SK-N-SH (cell line): ENCODE results near the gene NAMPT. TPM values are rescaled to one million over a fixed set of nuclear protein-coding genes. Genes with fewer than 3 reads are reported as not detected.

Source experiments
- CTCF ChIA-PET: fragments of 300-600, 350-600 bp; formaldehyde crosslinking; extraction: SDS; loops from one replicate; lab custom pipeline; 2021; lab: Yijun Ruan, JAX
- POLR2A ChIA-PET: fragments of 350-600 bp; sonication (Branson Sonifier 250); formaldehyde crosslinking; extraction: SDS; loops from one replicate; lab custom pipeline; 2020; ENCODE audit warnings: antibody characterized with exemption, inconsistent platforms; lab: Yijun Ruan, JAX
- DNase-seq: peaks from one replicate; pipeline ENCODE4 v3.0.0; 2012
- H2AFZ ChIP-seq: fragments of 200-600 bp; sonication (generic); 2 replicates; pipeline ENCODE4 v1.8.1; 2016; ENCODE audit warnings: antibody characterized with exemption, mild to moderate bottlenecking, low read depth
- H3F3A ChIP-seq: fragments of 200-600 bp; sonication (generic); replicated peaks from 2 replicates; pipeline ENCODE3; 2016; ENCODE audit warnings: antibody characterized with exemption, mild to moderate bottlenecking; ENCODE audit not compliant: insufficient read depth
- H3K27ac ChIP-seq, 2 experiments: fragments of 200-500 bp in 1 of 2; fragments of 200-600 bp in 1 of 2; sonication (Bioruptor generic) in 1 of 2; sonication (generic), shearing (Covaris generic) in 1 of 2; 2 replicates each; pipeline versions ENCODE4 v1.5.1 to v1.6.1; 2014 to 2016; ENCODE audit warnings: low read depth in 2 of 2, inconsistent platforms in 1 of 2, low read length in 1 of 2, mild to moderate bottlenecking in 1 of 2, mixed read lengths in 1 of 2
- H3K27me3 ChIP-seq: fragments of 200-600 bp; sonication (generic), shearing (Covaris generic); 2 replicates; pipeline ENCODE4 v1.6.1; 2016; ENCODE audit warnings: mixed run types; ENCODE audit not compliant: insufficient read depth
- H3K36me3 ChIP-seq, 2 experiments: fragments of 200-500 bp in 1 of 2; fragments of 200-600 bp in 1 of 2; sonication (Bioruptor generic) in 1 of 2; sonication (generic) in 1 of 2; replicated peaks in 1 of 2; 2 replicates each; pipeline versions ENCODE3 to v1.5.1; 2014 to 2016; ENCODE audit warnings: low read length in 1 of 2, mild to moderate bottlenecking in 1 of 2; ENCODE audit not compliant: insufficient read depth in 2 of 2, control insufficient read depth in 1 of 2
- H3K4me1 ChIP-seq, 2 experiments: fragments of 200-500 bp in 1 of 2; fragments of 200-600 bp in 1 of 2; sonication (Bioruptor generic) in 1 of 2; sonication (generic), shearing (Covaris generic) in 1 of 2; 2 replicates each; pipeline versions ENCODE4 v1.5.1 to v1.6.1; 2014 to 2016; ENCODE audit warnings: low read depth in 1 of 2, low read length in 1 of 2, mixed run types in 1 of 2; ENCODE audit not compliant: insufficient read depth in 2 of 2, control insufficient read depth in 1 of 2
- H3K4me2 ChIP-seq: fragments of 200-600 bp; sonication (generic), shearing (Covaris generic); 2 replicates; pipeline ENCODE4 v1.6.1; 2017; ENCODE audit warnings: mixed run types
- H3K4me3 ChIP-seq, 2 experiments: fragments of 200-500 bp in 1 of 2; fragments of 200-600 bp in 1 of 2; sonication (Bioruptor generic) in 1 of 2; sonication (generic), shearing (Covaris generic) in 1 of 2; 2 replicates each; pipeline versions ENCODE4 v1.5.1 to v1.8.1; 2014 to 2016; ENCODE audit warnings: low read depth in 2 of 2, inconsistent platforms in 1 of 2, low read length in 1 of 2, mild to moderate bottlenecking in 1 of 2, mixed read lengths in 1 of 2, moderate library complexity in 1 of 2
- H3K79me2 ChIP-seq: fragments of 200-600 bp; sonication (generic); 2 replicates; pipeline ENCODE4 v1.8.1; 2017; ENCODE audit warnings: mild to moderate bottlenecking; ENCODE audit not compliant: insufficient read depth
- H3K9ac ChIP-seq: fragments of 200-600 bp; sonication (generic); 2 replicates; pipeline ENCODE4 v1.6.1; 2017; ENCODE audit warnings: mixed run types
- H3K9me2 ChIP-seq: fragments of 200-600 bp; sonication (generic); 2 replicates; pipeline ENCODE4 v1.6.1; 2017; ENCODE audit warnings: mixed run types
- H3K9me3 ChIP-seq: fragments of 200-600 bp; sonication (generic); 2 replicates; pipeline ENCODE4 v1.6.1; 2017; ENCODE audit warnings: mixed run types, mild to moderate bottlenecking, moderate library complexity
- H4K20me1 ChIP-seq: fragments of 200-600 bp; sonication (generic); 2 replicates; pipeline ENCODE4 v1.6.1; 2017; ENCODE audit warnings: mild to moderate bottlenecking, mixed run types; ENCODE audit not compliant: insufficient read depth
- CHD2 ChIP-seq: fragments of 150-350 bp; IDR thresholded peaks from 2 replicates; pipeline ENCODE4 v1.6.1; 2018; ENCODE audit warnings: low read length; ENCODE audit not compliant: partially characterized antibody
- FOXJ3 ChIP-seq: sonication (generic); formaldehyde crosslinking; IDR thresholded peaks from 2 replicates; pipeline ENCODE4 v1.5.1; 2020; ENCODE audit warnings: mild to moderate bottlenecking, missing genetic modification reagents
- JUND ChIP-seq: IDR thresholded peaks from 2 replicates; pipeline ENCODE4 v1.4.0; 2012
- MXI1 ChIP-seq: IDR thresholded peaks from 2 replicates; pipeline ENCODE4 v1.6.1; 2012; ENCODE audit warnings: mild to moderate bottlenecking, low read depth, low read length, improper control_type of control experiment
- RAD21 ChIP-seq: IDR thresholded peaks from 2 replicates; pipeline ENCODE4 v1.6.1; 2012; ENCODE audit warnings: mild to moderate bottlenecking, low read length
- RFX5 ChIP-seq: IDR thresholded peaks from 2 replicates; pipeline ENCODE4 v1.6.1; 2012; ENCODE audit warnings: mild to moderate bottlenecking, improper control_type of control experiment, low read length
- SIN3A ChIP-seq: IDR thresholded peaks from 2 replicates; pipeline ENCODE4 v1.6.1; 2012; ENCODE audit warnings: low read depth, mild to moderate bottlenecking, low read length, moderate library complexity, borderline replicate concordance
- YY1 ChIP-seq: IDR thresholded peaks from 2 replicates; pipeline ENCODE4 v1.4.0; 2012; ENCODE audit warnings: low read depth, mild to moderate bottlenecking
- WGBS: methylation state at CpG from one replicate; pipeline ENCODE4 v1.1.6; 2017; ENCODE audit warnings: low lambda C conversion rate; 5-methylcytosine and 5-hydroxymethylcytosine counted together
- polyA plus RNA-seq, 3 experiments: library from polyadenylated mRNA; depleted of rRNA; stranded (reverse); fragments of >200 nt; gene quantifications; 2 replicates each; pipeline ENCODE4 v1.2.3, GENCODE V29; 2012
- TF ChIP-seq, protein P1 (sequence below): fragments of 200-600 bp; sonication (generic); IDR thresholded peaks from 2 replicates; pipeline ENCODE4 v1.6.1; 2017; ENCODE audit warnings: antibody characterized with exemption, mild to moderate bottlenecking, moderate library complexity
- TF ChIP-seq, protein P2 (sequence below): IDR thresholded peaks from 2 replicates; pipeline ENCODE4 v1.4.0; 2012; ENCODE audit warnings: low read depth, borderline replicate concordance
- TF ChIP-seq, protein P3 (sequence below): fragments of 150-350 bp; IDR thresholded peaks from 2 replicates; pipeline ENCODE4 v1.6.1; 2016; ENCODE audit warnings: mild to moderate bottlenecking, low read depth, low read length
- TF ChIP-seq, protein P4 (sequence below): IDR thresholded peaks from 2 replicates; pipeline ENCODE4 v1.4.0; 2012; ENCODE audit warnings: low read depth

Gene NAMPT
- polyA plus RNA-seq, 1 of the 3 experiments (the other 2 are of a cell fraction), result 20.1 TPM

DNA sequence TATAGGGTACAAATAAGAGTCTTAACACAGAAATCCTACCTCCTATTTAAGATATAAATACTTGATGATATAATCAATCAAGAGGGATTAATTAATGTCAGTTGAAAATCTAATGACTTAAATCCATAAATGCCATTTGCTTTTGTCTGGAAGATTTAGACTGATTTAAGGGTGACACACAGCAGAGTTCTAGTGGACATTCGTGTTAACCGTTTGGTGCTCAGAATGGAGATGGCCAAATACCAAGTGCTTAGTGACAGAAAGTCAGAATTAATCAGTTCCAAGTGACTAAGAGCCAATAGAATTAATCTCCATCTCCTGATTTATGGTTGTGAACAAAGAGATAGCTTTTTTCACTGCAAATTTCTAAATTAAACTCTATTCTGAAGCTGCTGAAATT, 36.2 kb downstream of the NAMPT start:
- WGBS, result 98% methylated on average over 2 of the region's 2 CpGs
- H3K27ac ChIP-seq, result no peak overlapping the region
- H3K4me2 ChIP-seq, result no peak overlapping the region
- no peaks in the 10 kb centered on the region for H3K27me3 ChIP-seq
- H3K4me3 ChIP-seq, result no peak overlapping the region
- no peaks in the 10 kb centered on the region for H3K79me2 ChIP-seq
- ChIA-PET CTCF (interaction anchor here (1.1 to 1.9 kb wide), 2 partner anchors 18 to 72 kb away, joined by 3 to 5 read pairs; no protein-coding TSS in a partner anchor), POLR2A (no interaction called here)
- H3F3A ChIP-seq, result peaks cover 3% of the 10 kb centered on the region
- no peaks in the 10 kb centered on the region for H3K9me3 ChIP-seq
- H3K9ac ChIP-seq, result no peak overlapping the region
- DNase-seq, result no peak
- no peaks in the 10 kb centered on the region for H4K20me1 ChIP-seq
- no peaks in the 10 kb centered on the region for H3K4me1 ChIP-seq
- no peaks in the 10 kb centered on the region for H3K9me2 ChIP-seq
- no peak overlapping the region for H2AFZ ChIP-seq
- H3K36me3 ChIP-seq, result peaks cover 50 to 54% of the 10 kb centered on the region in 2 experiments
- TF ChIP-seq RFX5, result no peak
- TF ChIP-seq, protein P1, sequence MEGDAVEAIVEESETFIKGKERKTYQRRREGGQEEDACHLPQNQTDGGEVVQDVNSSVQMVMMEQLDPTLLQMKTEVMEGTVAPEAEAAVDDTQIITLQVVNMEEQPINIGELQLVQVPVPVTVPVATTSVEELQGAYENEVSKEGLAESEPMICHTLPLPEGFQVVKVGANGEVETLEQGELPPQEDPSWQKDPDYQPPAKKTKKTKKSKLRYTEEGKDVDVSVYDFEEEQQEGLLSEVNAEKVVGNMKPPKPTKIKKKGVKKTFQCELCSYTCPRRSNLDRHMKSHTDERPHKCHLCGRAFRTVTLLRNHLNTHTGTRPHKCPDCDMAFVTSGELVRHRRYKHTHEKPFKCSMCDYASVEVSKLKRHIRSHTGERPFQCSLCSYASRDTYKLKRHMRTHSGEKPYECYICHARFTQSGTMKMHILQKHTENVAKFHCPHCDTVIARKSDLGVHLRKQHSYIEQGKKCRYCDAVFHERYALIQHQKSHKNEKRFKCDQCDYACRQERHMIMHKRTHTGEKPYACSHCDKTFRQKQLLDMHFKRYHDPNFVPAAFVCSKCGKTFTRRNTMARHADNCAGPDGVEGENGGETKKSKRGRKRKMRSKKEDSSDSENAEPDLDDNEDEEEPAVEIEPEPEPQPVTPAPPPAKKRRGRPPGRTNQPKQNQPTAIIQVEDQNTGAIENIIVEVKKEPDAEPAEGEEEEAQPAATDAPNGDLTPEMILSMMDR, result no peak

DNA sequence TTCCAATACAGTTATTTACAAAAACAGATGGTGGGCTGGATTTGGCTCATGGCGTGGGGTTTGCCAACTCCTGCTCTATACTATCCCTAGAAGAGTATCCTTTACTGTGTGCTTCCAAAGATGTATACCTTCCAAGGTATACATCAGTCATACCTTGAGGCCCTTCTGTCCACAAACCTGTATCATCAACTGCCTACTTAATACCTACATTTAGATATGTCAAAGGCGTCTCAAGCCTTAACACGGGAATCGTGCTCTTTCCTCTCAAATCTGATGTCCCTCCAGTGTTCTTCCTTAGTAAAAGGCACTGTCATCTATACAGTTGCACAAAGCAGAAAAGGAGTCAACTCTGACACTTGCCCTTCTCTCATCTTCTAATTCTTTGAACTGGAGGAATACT, 36.9 kb downstream of the NAMPT start:
- TF ChIP-seq YY1 (no peak), JUND (no peak), MXI1 (no peak), RAD21 (no peak), SIN3A (no peak), FOXJ3 (CRISPR knock-in tag) (no peak), CHD2 (no peak)
- TF ChIP-seq, protein P2, sequence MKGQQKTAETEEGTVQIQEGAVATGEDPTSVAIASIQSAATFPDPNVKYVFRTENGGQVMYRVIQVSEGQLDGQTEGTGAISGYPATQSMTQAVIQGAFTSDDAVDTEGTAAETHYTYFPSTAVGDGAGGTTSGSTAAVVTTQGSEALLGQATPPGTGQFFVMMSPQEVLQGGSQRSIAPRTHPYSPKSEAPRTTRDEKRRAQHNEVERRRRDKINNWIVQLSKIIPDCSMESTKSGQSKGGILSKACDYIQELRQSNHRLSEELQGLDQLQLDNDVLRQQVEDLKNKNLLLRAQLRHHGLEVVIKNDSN, result no peak
- TF ChIP-seq, protein P3, sequence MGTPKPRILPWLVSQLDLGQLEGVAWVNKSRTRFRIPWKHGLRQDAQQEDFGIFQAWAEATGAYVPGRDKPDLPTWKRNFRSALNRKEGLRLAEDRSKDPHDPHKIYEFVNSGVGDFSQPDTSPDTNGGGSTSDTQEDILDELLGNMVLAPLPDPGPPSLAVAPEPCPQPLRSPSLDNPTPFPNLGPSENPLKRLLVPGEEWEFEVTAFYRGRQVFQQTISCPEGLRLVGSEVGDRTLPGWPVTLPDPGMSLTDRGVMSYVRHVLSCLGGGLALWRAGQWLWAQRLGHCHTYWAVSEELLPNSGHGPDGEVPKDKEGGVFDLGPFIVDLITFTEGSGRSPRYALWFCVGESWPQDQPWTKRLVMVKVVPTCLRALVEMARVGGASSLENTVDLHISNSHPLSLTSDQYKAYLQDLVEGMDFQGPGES, result no peak
- TF ChIP-seq, protein P4, sequence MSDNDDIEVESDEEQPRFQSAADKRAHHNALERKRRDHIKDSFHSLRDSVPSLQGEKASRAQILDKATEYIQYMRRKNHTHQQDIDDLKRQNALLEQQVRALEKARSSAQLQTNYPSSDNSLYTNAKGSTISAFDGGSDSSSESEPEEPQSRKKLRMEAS, result no peak
- over 99% methylated on average over 4 of the region's 4 CpGs for WGBS

More for the DNA sequence above, 36.9 kb downstream of the NAMPT start:
- ChIA-PET CTCF (interaction anchor here (1.1 to 1.9 kb wide), 2 partner anchors 71 kb away, joined by 3 to 5 read pairs; no protein-coding TSS in a partner anchor), POLR2A (no interaction called here)
- no peaks in the 10 kb centered on the region for H3K9me2 ChIP-seq
- H3K27me3 ChIP-seq, result no peaks in the 10 kb centered on the region
- H3K4me3 ChIP-seq, result no peak overlapping the region
- peaks cover 42 to 52% of the 10 kb centered on the region in 2 experiments for H3K36me3 ChIP-seq
- H4K20me1 ChIP-seq, result no peaks in the 10 kb centered on the region
- H3K27ac ChIP-seq, result no peak overlapping the region
- no peak overlapping the region for H2AFZ ChIP-seq
- H3K9ac ChIP-seq, result no peak overlapping the region
- DNase-seq, result no peak
- no peaks in the 10 kb centered on the region for H3K4me1 ChIP-seq
- no peak overlapping the region for H3K4me2 ChIP-seq
- peaks cover 3% of the 10 kb centered on the region for H3F3A ChIP-seq
- H3K79me2 ChIP-seq, result no peaks in the 10 kb centered on the region
- H3K9me3 ChIP-seq, result no peaks in the 10 kb centered on the region
